NK-92 (cell line): ENCODE measurements around the gene TECPR2.
"Not testable (repeated sequence)": the region's sequence is repeated elsewhere in the genome, so short reads cannot be mapped to it uniquely, and the experiment has no call there.

ENCODE experiments used
- DNase-seq: peaks from one replicate; lab custom pipeline; 2025; ENCODE audit not compliant: unreplicated experiment; lab: John Stamatoyannopoulos, UW

The TECPR2 gene

GRCh38 chr14:102362545-102363181, at the start of gene TECPR2, which contains the start of gene CINP:
TSS of gene TECPR2 (plus strand) at chr14:102362941. CDS start at chr14:102376722, 13,781 bp downstream.
TSS of gene CINP (minus strand) at chr14:102362890. CDS start at chr14:102362851, 39 bp downstream.
- DNase-seq, result peak; percentile 65

GRCh38 chr14:102314242-102315011, 48.3 kb upstream of the TECPR2 start:
- no peak for DNase-seq

GRCh38 chr14:102315121-102315520, 47.6 kb upstream of the TECPR2 start:
- DNase-seq, result no peak

- DNase-seq, result no peak
These were observed 46.4 kb upstream of the TECPR2 start for GRCh38 chr14:102316338-102316742.

GRCh38 chr14:102316743-102317563, 45.8 kb upstream of the TECPR2 start:
- peak; percentile 51 for DNase-seq

GRCh38 chr14:102317564-102318248, 45.0 kb upstream of the TECPR2 start:
- no peak for DNase-seq

GRCh38 chr14:102318781-102319276, 43.9 kb upstream of the TECPR2 start:
- no peak for DNase-seq

GRCh38 chr14:102319351-102320032, 43.2 kb upstream of the TECPR2 start, which contains the start of gene ZNF839:
TSS of gene ZNF839 (plus strand) at chr14:102319746. CDS start at chr14:102319766, 20 bp downstream.
- peak; percentile 28 for DNase-seq

- no peak for DNase-seq
These were observed 42.6 kb upstream of the TECPR2 start for GRCh38 chr14:102320033-102320660.

- DNase-seq, result no peak
These were observed 41.9 kb upstream of the TECPR2 start for GRCh38 chr14:102320671-102321455.

GRCh38 chr14:102321456-102322422, 41.0 kb upstream of the TECPR2 start:
- DNase-seq, result no peak

- DNase-seq, result no peak
These were observed 39.6 kb upstream of the TECPR2 start for GRCh38 chr14:102323102-102323501.

GRCh38 chr14:102325791-102326345, 36.9 kb upstream of the TECPR2 start:
- no peak for DNase-seq

- DNase-seq, result no peak
These were observed 36.2 kb upstream of the TECPR2 start for GRCh38 chr14:102326583-102326982.

GRCh38 chr14:102329381-102329780, 33.4 kb upstream of the TECPR2 start:
- DNase-seq, result not testable (repeated sequence)

GRCh38 chr14:102330806-102331205, 31.9 kb upstream of the TECPR2 start:
- no peak for DNase-seq

GRCh38 chr14:102333390-102333789, 29.4 kb upstream of the TECPR2 start:
- DNase-seq, result no peak
